HG03558 (cell line): ENCODE data around the gene CDH22.

ENCODE experiments used
- ATAC-seq: cut with Tn5 transposase; IDR thresholded peaks from one replicate; pipeline ENCODE4 v1.9.1; 2021; ENCODE audit warnings: moderate number of reproducible peaks; ENCODE audit not compliant: unreplicated experiment; ENCODE audit errors: extremely low read depth

Gene CDH22

GRCh38 chr20:46131396-46131795, 176.9 kb downstream of the CDH22 start:
- no peak for ATAC-seq

DNA sequence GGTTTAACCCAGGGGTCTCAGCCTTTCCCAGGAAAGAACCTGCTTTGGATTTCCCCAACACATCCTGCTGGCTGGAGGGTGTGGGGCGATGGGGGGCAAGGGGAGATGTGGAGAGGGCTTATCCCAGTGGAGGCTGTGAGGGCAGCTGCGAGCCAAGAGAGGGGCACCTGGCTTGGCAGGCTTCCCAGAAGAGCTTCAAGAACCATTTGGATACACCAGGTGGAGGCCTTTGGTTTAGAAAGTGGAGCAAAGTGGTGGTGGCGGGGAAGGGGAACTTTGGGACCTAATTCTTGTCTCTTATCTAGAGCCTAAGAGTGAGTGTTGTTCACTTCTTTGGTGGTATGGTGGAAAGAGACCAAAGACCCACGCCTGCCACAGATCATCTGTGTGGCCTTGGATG, 177.8 kb downstream of the CDH22 start:
- no peak for ATAC-seq

- no peak for ATAC-seq
Measured at GRCh38 chr20:46129955-46130481, 178.3 kb downstream of the CDH22 start.

DNA sequence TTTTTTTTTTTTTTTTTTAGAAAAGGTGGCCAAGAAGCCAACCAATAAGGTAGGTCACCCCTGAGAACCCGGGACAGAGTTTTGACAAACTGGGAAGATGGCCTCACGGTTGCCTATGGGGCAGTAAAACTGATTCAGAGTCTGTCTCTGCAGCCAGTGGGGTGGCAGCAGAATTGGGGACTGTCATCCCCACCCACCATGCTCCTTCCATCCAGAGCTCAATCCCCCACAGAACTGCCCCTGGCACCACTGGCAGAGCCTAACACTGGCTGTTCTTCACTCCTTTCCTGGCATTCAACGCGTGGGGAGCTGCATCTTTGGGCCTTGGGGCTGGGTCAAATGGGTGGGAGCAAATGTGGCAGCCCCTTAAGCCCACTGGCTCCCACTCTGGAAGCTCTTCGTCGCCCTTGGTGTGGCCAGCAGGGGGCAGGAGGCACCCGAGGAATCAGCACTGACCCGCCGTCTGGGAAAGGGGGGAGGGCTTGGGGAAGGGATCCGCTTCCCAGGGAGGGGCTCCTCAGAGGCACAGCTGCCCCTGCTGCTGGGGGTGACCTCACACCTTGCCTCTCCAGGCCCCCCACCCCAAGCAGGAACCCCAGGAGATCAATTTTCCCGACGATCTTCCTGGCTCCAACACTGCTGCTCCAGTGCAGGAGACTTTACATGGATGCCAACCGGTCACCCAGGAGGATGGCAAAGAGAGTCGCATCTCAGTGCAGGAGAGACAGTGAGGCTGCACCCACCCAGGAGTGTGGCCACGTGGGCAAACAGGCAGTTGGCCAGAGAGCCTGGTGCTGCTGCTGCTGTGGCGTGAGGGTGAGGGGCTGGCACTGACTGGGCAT, 179.8 kb downstream of the CDH22 start:
- no peak for ATAC-seq

DNA sequence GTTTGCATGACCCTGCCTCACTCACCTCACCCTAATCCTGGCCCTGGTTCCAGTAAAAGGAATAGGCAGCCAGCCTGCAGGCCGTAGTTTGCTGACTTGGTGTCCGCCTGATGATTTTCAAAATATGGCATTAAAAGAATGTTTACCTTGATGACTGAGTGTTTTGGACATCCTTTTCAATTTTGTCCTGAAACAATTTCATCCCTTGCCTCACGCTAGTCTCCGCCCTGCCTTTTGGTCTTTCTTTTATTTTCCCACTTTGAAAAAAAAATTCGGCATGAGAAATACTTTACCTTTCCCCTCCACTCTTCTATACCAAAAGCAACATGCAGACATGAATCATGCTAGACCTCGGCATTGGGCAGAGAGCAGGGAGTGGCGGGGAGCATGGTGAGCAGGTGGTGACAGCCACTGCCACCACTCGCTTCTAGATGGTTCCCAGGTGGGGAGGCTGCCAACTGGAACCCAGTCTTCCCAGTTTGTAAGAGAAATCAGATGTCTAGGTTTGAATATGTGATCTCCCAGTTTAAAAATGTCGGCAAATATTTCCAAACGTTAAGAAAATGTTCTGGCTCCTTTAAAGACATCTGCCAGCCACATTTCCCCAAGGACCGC, 180.8 kb downstream of the CDH22 start:
- no peak for ATAC-seq

- no peak for ATAC-seq
Measured at GRCh38 chr20:46126440-46127056, 181.8 kb downstream of the CDH22 start.
